ENCODE measurements around the gene HSPB6.

HSPB6 gene

GRCh38 chr19:35745328-35746086 lies 11.3 kb downstream of the HSPB6 start, which contains the start of the genes PSENEN and U2AF1L4:
Gene PSENEN (plus strand): TSS chr19:35745651. CDS start chr19:35745931, 280 bp downstream.
Gene U2AF1L4 (minus strand): TSS chr19:35745418. CDS start chr19:35745391, 27 bp downstream.
- no peak for TF ChIP-seq CTCF (IDR thresholded peaks at IDR 0.05; ENCODE audit: low read depth, low read length)
- DNase-seq (ENCODE audit: extremely low read depth, low read depth) = peak; percentile 99

GRCh38 chr19:35744430-35745327 lies 12.2 kb downstream of the HSPB6 start:
- DNase-seq (ENCODE audit: extremely low read depth, low read depth) = peak; percentile 85
- peak; percentile 59 for TF ChIP-seq CTCF (IDR thresholded peaks at IDR 0.05; ENCODE audit: low read depth, low read length)

GRCh38 chr19:35743640-35744429 lies 13.0 kb downstream of the HSPB6 start:
- TF ChIP-seq CTCF (IDR thresholded peaks at IDR 0.05; ENCODE audit: low read depth, low read length) = no peak
- DNase-seq (ENCODE audit: extremely low read depth, low read depth) = no peak

- TF ChIP-seq CTCF (IDR thresholded peaks at IDR 0.05; ENCODE audit: low read depth, low read length) = no peak
- DNase-seq (ENCODE audit: extremely low read depth, low read depth) = no peak
Observed at GRCh38 chr19:35742121-35742724, 14.6 kb downstream of the HSPB6 start, which contains the start of gene IGFLR1. Gene IGFLR1 (minus strand): TSS chr19:35742452. CDS start chr19:35741180, 1,272 bp downstream.

DNA sequence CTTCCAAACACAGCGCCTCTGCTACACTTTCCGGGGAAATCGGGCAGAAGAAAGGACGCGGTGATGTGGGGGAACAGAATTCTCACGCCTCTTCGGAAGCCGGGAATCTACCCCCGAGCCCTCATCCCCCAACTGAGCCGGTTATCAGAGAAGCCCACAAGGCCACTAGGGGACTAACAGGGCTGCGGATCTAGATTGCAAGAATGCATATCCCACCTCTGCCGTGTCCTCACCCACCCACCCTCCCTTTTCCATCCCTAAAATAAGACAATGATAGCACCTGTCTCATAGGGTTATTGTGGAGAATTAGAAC lies 15.7 kb downstream of the HSPB6 start:
- TF ChIP-seq CTCF (IDR thresholded peaks at IDR 0.05; ENCODE audit: low read depth, low read length) = no peak
- DNase-seq (ENCODE audit: extremely low read depth, low read depth) = no peak

GRCh38 chr19:35740423-35741202 lies 16.2 kb downstream of the HSPB6 start:
- no peak; the same call in 1 of the 2 replicates for TF ChIP-seq CTCF (IDR thresholded peaks at IDR 0.05; ENCODE audit: low read depth, low read length)

More at GRCh38 chr19:35740423-35741202, 16.2 kb downstream of the HSPB6 start:
- peak; percentile 89 for DNase-seq (ENCODE audit: extremely low read depth, low read depth)

Measured in AG09319 (cell line).